Activated B cell treated with CpG ODN at 0.5 μM for 24 hours (primary cell): ENCODE data around the gene CCDC30. TPM values are rescaled to one million over a fixed set of nuclear protein-coding genes. Genes with fewer than 3 reads are reported as not detected.

ENCODE experiments used
- ATAC-seq: fragments of 200-7000 bp; cut with Tn5 transposase; one replicate; pipeline ENCODE4 v1.10.0; 2021; ENCODE audit warnings: low read depth, mild to moderate bottlenecking, moderate library complexity
- CTCF ChIA-PET: fragments of 350-600 bp; sonication (Branson Sonifier 250); formaldehyde crosslinking; loops from one replicate; lab custom pipeline; 2021; ENCODE audit warnings: antibody characterized with exemption; lab: Charles Lee
- POLR2A ChIA-PET: fragments of 350-600 bp; sonication (Branson Sonifier 250); formaldehyde crosslinking; loops from one replicate; lab custom pipeline; 2021; ENCODE audit warnings: antibody characterized with exemption; lab: Charles Lee
- DNase-seq: peaks from one replicate; pipeline ENCODE4 v3.0.0; 2022
- H3K27ac Mint-ChIP-seq: one replicate; pipeline ENCODE4 v1.8.0; 2020; ENCODE audit warnings: mixed read lengths
- H3K27me3 Mint-ChIP-seq: one replicate; pipeline ENCODE4 v1.8.0; 2021; ENCODE audit warnings: mixed read lengths
- H3K36me3 Mint-ChIP-seq: one replicate; pipeline ENCODE4 v1.8.0; 2021; ENCODE audit warnings: low read depth, mixed read lengths
- H3K4me1 Mint-ChIP-seq: one replicate; pipeline ENCODE4 v1.8.0; 2021; ENCODE audit warnings: mixed read lengths
- H3K4me3 Mint-ChIP-seq: one replicate; pipeline ENCODE4 v1.8.0; 2020; ENCODE audit warnings: mild to moderate bottlenecking, mixed read lengths
- H3K9me3 Mint-ChIP-seq: one replicate; pipeline ENCODE4 v1.8.0; 2020; ENCODE audit warnings: mixed read lengths
- intact Hi-C: fragments of 100-400 bp; cut with micrococcal nuclease; formaldehyde crosslinking; loops from one replicate; pipeline ENCODE4 v1.15.1; 2024
- total RNA-seq: library from RNA; stranded (reverse); gene quantifications from 2 replicates; pipeline ENCODE4 v1.2.3, GENCODE V29; 2022
- TF ChIP-seq, protein P1 (sequence below): fragments of 200-600 bp; IDR thresholded peaks from one replicate; pipeline ENCODE4 v1.8.0; 2022; ENCODE audit warnings: antibody characterized with exemption, mild to moderate bottlenecking

CCDC30 gene
- total RNA-seq, 1 donor from 2014 or later: 3.5 TPM

GRCh38 chr1:42670425-42670824 is 207.3 kb downstream of the CCDC30 start:
- peaks cover 77% of the 10 kb centered on the region for H3K36me3 Mint-ChIP-seq
- CTCF ChIA-PET: no interaction called here
- no peaks in the 10 kb centered on the region for H3K27me3 Mint-ChIP-seq
- no peak overlapping the region for H3K4me3 Mint-ChIP-seq
- DNase-seq (no peak), ATAC-seq (no peak)
- H3K27ac Mint-ChIP-seq: no peak overlapping the region
- H3K4me1 Mint-ChIP-seq: no peaks in the 10 kb centered on the region
- POLR2A ChIA-PET: interaction anchor here (0.6 to 1.6 kb wide), 2 partner anchors 12 kb away, joined by 4 read pairs; partner anchors contain the start of genes PPIH and YBX1
- intact Hi-C loops: no loop called here
- TF ChIP-seq, protein P1, sequence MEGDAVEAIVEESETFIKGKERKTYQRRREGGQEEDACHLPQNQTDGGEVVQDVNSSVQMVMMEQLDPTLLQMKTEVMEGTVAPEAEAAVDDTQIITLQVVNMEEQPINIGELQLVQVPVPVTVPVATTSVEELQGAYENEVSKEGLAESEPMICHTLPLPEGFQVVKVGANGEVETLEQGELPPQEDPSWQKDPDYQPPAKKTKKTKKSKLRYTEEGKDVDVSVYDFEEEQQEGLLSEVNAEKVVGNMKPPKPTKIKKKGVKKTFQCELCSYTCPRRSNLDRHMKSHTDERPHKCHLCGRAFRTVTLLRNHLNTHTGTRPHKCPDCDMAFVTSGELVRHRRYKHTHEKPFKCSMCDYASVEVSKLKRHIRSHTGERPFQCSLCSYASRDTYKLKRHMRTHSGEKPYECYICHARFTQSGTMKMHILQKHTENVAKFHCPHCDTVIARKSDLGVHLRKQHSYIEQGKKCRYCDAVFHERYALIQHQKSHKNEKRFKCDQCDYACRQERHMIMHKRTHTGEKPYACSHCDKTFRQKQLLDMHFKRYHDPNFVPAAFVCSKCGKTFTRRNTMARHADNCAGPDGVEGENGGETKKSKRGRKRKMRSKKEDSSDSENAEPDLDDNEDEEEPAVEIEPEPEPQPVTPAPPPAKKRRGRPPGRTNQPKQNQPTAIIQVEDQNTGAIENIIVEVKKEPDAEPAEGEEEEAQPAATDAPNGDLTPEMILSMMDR: no peak
- no peaks in the 10 kb centered on the region for H3K9me3 Mint-ChIP-seq

- no peaks in the 10 kb centered on the region for H3K9me3 Mint-ChIP-seq
- no peaks in the 10 kb centered on the region for H3K4me1 Mint-ChIP-seq
- ChIA-PET POLR2A (interaction anchor here (2.1 kb wide), 1 partner anchor 16 kb away, joined by 7 read pairs; the partner anchor contains the start of gene PPIH), CTCF (no interaction called here)
- intact Hi-C loops: no loop called here
- H3K4me3 Mint-ChIP-seq: no peak overlapping the region
- peaks cover 52% of the 10 kb centered on the region for H3K36me3 Mint-ChIP-seq
- no peak overlapping the region for H3K27ac Mint-ChIP-seq
- TF ChIP-seq, protein P1: no peak
- DNase-seq (no peak), ATAC-seq (no peak)
- no peaks in the 10 kb centered on the region for H3K27me3 Mint-ChIP-seq
Measured at GRCh38 chr1:42674214-42674613, 211.1 kb downstream of the CCDC30 start.

DNA sequence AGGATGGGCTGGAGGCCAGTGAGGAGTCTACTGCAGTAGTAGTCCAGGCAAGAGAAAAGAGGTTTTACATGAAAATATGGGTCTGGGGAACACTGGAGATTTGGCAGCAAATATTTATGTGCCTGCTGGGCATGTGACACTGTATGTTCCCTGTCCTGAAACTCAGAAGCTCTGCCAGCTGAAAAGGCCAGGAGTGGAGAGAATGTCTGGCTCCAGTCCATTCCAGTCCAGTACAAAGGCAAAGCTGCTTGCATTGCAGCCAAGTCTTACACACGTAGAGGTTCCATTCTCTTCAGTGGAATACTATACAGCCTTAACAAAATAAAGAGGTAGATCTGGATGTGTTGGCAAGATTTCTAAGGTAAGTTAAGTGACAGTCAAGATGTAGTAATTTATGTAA is 211.6 kb downstream of the CCDC30 start:
- ATAC-seq (no peak), DNase-seq (no peak)
- peaks cover 50% of the 10 kb centered on the region for H3K36me3 Mint-ChIP-seq
- H3K9me3 Mint-ChIP-seq: no peaks in the 10 kb centered on the region
- no peaks in the 10 kb centered on the region for H3K27me3 Mint-ChIP-seq
- ChIA-PET POLR2A (interaction anchor here (2.1 kb wide), 1 partner anchor 17 kb away, joined by 7 read pairs; the partner anchor contains the start of gene PPIH), CTCF (no interaction called here)
- no peak overlapping the region for H3K27ac Mint-ChIP-seq
- TF ChIP-seq, protein P1: no peak
- H3K4me3 Mint-ChIP-seq: no peak overlapping the region
- H3K4me1 Mint-ChIP-seq: no peaks in the 10 kb centered on the region
- intact Hi-C loops: no loop called here

GRCh38 chr1:42675467-42675866 is 212.4 kb downstream of the CCDC30 start:
- CTCF ChIA-PET: no interaction called here

DNA sequence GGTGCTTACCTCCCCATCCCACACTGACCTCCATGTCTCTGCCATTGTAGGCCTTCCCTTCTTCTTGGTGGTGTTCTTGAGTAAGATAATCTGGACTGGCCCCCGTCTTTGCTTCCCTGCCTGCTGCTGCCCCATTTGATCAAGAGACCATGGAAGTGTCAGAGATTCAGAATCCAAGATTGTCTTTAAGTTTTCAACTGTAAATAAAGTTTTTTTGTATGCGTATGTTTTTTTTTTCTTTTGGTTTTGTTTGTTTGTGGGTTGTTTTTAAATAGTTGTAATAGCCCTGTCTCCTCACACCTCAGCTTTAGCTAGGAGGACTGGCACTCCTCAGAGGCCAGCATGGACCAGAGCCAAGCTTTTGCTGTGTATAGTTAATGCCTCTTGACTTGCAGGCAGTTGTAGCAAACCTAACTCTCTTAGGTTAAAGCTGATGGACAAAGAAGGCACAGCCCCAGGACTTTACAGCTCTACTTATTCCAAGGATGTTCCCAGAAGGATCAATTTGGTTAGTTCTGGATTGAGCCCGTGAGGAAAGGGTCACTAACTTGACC is 213.5 kb downstream of the CCDC30 start:
- H3K4me1 Mint-ChIP-seq: peaks cover 14% of the 10 kb centered on the region
- TF ChIP-seq, protein P1: no peak
- H3K4me3 Mint-ChIP-seq: no peak overlapping the region
- H3K27ac Mint-ChIP-seq: no peak overlapping the region
- intact Hi-C loops: no loop called here
- no peaks in the 10 kb centered on the region for H3K27me3 Mint-ChIP-seq
- ATAC-seq (no peak), DNase-seq (no peak)
- H3K9me3 Mint-ChIP-seq: no peaks in the 10 kb centered on the region
- ChIA-PET POLR2A (no interaction called here), CTCF (no interaction called here)
- peaks cover 40% of the 10 kb centered on the region for H3K36me3 Mint-ChIP-seq

More at GRCh38 chr1:42675467-42675866, 212.4 kb downstream of the CCDC30 start:
- no peaks in the 10 kb centered on the region for H3K9me3 Mint-ChIP-seq
- DNase-seq: no peak
- H3K4me3 Mint-ChIP-seq: no peak overlapping the region
- H3K4me1 Mint-ChIP-seq: peaks cover 3% of the 10 kb centered on the region
- H3K27ac Mint-ChIP-seq: no peak overlapping the region
- TF ChIP-seq, protein P1: no peak
- no peak for ATAC-seq
- H3K36me3 Mint-ChIP-seq: peaks cover 42% of the 10 kb centered on the region
- no peaks in the 10 kb centered on the region for H3K27me3 Mint-ChIP-seq
- intact Hi-C loops: no loop called here
- POLR2A ChIA-PET: interaction anchor here (2.1 kb wide), 1 partner anchor 17 kb away, joined by 7 read pairs; the partner anchor contains the start of gene PPIH
